ENCODE data around the gene CALD1.

The CALD1 gene, protein sequence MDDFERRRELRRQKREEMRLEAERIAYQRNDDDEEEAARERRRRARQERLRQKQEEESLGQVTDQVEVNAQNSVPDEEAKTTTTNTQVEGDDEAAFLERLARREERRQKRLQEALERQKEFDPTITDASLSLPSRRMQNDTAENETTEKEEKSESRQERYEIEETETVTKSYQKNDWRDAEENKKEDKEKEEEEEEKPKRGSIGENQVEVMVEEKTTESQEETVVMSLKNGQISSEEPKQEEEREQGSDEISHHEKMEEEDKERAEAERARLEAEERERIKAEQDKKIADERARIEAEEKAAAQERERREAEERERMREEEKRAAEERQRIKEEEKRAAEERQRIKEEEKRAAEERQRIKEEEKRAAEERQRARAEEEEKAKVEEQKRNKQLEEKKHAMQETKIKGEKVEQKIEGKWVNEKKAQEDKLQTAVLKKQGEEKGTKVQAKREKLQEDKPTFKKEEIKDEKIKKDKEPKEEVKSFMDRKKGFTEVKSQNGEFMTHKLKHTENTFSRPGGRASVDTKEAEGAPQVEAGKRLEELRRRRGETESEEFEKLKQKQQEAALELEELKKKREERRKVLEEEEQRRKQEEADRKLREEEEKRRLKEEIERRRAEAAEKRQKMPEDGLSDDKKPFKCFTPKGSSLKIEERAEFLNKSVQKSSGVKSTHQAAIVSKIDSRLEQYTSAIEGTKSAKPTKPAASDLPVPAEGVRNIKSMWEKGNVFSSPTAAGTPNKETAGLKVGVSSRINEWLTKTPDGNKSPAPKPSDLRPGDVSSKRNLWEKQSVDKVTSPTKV

GRCh38 chr7:134778941-134779740, at the start of gene CALD1:
Gene CALD1, plus strand, starts transcription at chr7:134779634. Its CDS starts 88,100 bp downstream, at chr7:134867734.
- no peak for DNase-seq

- DNase-seq = no peak
Measured at GRCh38 chr7:134729895-134730294, 49.5 kb upstream of the CALD1 start.

GRCh38 chr7:134730411-134730829, 49.0 kb upstream of the CALD1 start:
- no peak for DNase-seq

DNA sequence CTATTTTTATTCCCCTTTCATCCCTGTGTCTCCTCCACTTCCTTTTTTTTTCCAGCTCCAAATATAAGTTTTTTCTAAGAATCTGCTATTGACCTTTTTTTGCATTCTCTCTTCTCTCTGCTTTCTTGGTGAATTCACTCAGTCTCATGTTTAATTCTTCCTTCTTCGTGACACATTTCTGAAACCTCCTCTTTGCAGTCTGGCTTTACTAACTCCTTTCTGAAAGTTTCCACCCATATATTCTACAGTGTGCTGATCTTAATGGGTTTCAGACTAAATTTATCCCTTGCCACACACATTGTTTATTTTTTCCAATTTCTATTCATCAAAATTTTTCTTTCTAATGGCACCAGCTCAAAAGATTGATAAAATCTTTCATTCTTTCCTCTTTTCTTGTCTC, 47.8 kb upstream of the CALD1 start:
- no peak for DNase-seq

DNA sequence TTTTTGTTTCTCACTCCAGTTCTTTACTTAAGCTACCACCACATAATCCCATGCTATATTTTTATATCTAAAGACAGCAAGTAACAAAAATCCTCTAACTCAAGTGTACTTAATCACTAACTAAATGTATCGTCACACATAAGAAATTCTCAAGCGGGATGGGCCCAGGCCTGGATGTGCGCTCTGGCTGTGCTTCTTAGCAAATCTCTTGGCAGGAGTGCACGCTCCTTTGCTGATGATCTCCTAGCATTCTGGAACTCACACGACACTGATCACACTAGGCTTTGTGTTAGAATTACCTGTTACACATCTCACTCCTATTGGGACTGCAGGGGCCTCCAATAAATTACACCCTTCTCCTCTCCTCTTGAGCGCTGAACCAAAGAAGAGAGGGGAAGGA, 46.7 kb upstream of the CALD1 start:
- no peak for DNase-seq

- DNase-seq = no peak
Measured at GRCh38 chr7:134736381-134736780, 43.1 kb upstream of the CALD1 start.

DNA sequence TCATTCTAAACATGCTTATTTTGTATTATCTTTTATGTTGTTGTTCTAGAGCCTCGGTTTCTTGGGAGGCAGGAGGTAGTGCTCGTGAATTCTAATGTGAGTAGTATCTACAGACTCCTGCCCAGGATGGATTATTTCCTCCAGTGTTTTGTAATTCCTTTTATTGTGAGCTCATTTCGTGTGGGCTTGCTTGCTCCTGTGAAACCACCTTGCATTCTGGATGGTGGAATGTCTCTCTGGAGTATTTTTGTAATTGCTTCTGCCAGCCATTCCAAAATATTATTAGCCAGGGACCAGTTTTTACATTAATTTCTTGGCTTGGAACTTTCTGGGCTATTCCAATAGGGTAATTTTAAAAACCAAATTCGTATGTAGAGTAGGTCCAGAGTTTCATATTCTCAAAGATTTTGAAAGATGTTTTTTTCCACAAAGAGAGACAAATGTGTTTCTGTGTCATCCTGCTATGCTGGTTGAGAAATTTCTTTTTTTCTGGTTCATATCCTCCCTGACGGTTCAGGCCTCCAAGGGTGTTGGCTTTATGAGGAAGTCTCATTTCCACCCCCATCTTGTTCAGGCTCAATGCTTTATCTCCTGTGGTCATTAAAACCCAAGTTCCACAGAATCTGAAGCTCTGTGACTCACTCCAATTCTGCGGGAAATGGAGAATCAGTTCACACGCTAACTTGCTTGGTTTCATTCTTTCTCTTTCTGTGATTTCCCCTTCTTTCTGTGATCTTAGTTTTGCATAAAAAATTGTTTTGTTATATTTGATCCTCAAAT, 41.7 kb upstream of the CALD1 start:
- no peak for DNase-seq

DNA sequence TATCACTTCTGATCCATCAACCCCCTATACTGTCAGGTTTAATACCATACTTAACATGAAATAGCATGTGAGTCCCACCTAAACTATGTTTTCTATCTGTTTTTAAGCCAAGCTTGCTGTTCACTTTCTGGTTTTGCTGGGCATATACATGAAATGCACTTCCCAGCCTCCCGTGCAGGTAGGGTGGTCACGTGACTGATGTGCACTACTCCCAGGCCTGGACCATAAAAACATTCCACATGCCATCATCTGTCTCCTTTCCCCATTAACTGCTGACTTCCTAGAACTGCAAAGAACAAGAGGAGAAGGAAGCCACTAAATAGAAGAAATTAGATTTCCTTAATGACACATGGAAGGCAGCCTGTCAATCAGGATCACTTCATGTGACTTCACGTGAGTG, 40.1 kb upstream of the CALD1 start:
- DNase-seq = no peak

GRCh38 chr7:134740376-134740775, 39.1 kb upstream of the CALD1 start:
- DNase-seq = no peak

GRCh38 chr7:134741907-134742635, 37.4 kb upstream of the CALD1 start:
- DNase-seq = no peak

- no peak for DNase-seq
Measured at GRCh38 chr7:134742688-134743350, 36.6 kb upstream of the CALD1 start.

DNA sequence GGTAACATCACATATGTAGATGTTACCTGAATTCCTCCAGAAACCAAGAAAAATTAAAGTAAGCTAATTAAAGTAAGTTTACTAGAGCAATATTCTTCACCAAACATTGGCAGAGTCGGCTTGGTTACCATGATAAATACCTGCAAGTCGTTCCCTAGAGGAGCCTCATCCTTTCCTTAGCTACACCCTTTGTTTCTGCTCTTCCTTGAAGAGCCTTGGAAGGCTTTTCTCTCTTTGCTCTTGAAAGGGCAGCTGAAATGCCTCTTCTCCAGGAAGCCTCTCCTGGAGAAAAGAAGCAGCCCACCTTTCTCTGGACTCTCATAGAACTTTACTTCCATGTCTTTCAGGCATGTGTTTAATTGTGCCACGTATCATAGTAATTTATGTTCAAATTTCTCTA, 34.9 kb upstream of the CALD1 start:
- no peak for DNase-seq

- DNase-seq = no peak
Measured at GRCh38 chr7:134747326-134747725, 32.1 kb upstream of the CALD1 start.

DNA sequence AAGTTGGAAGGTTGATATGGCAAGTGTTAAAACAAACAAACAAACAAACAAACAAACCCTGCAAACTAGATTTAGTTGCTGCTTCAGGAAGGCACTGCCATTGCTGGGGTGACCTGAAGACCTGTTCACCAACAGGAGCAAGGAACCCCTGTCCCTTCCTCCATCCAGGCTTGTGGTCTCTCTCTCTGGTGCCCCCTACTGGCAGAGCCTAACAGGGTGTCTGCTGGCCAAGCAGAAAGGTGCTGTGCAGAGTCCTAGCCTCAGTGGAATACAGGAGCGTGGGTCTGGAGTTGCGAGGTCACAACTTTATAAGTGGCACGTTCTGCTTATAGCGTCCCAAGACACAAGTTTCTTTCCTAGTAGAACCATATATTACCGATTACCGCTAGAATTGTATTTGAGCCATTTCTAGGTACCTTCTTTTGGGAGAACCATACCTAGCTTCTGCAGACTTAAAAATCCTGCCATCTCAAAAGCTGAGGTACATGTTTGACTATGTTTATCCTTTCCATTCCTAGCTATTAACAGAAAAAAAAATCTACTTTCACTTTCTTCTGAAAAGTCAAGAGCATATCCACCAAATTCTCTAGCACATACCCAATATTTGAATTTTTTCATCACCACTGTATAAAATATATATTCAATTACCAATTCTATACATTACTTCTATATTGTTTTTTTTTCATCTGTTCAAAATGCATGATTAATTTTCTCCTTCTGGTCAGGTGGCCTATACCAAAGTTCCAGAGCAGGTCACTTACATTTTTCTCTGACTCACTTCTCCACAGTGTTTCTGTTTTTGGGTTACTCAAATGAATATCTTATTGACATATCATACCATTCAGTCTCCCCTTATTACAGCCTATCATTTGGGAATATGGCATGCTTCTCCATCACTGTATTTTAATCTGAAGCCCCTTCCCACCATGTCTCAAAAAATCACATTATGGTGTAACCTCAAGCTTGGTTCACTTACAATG, 29.1 kb upstream of the CALD1 start:
- DNase-seq = no peak

DNA sequence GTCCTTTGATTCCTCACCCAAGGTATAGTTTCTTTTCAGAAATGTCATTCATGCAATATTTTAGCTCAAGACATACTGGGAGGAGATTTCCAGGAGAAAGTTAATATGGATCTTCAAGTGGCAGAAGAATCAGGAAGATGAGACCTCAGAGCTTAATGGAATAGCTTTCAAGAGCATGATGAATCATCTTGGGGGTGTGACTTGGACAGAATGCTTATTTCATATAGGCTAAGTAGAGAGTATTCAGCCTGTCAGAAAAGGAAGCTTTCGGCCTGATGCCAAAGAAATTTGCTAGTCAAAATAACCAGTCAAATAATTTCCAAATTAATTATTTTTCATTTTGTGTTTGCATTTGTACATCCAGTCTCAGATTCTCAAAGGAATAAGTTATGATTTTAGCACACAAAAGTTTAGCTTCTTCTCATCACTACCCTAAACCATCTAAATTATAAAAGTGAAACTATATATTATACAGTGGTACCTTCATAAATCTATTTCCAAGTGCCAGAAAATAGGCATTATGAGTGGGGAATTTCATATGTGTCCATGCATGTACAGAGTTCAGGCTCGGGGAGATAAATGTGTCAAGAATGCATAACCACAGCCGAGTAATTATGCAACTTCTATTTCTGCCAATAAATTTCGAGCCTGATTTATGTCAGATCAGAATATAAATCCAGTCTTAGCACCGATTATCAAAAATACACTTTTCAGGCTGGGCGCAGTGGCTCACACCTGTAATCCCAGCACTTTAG, 27.3 kb upstream of the CALD1 start:
- DNase-seq = no peak

DNA sequence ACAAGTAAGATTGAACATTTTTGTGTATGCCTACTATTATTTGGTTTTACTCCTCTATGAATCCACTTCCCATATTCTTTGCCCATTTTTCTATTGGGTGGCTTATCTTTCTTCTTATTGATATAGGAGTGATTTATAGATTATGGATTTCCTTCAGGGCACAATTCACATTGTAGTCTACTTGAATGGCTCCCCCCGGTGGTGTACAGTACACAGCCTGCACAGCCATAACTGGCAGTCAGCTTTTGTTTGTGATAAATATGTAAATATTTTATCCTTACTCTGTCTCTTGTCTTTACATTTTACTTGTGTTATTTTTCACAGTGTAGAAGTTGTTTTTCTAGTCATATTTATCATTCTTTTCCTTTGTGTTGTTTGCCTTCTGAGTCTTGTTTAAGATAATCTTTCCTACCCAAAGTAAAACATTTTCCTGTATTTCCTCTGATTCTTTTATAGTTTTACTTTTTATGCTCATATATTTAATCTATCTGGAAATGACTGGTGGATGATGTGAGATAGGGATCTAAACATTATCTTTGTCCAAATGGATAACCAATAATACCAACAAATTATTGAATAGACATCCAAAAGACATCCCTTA, 23.9 kb upstream of the CALD1 start:
- no peak for DNase-seq

DNA sequence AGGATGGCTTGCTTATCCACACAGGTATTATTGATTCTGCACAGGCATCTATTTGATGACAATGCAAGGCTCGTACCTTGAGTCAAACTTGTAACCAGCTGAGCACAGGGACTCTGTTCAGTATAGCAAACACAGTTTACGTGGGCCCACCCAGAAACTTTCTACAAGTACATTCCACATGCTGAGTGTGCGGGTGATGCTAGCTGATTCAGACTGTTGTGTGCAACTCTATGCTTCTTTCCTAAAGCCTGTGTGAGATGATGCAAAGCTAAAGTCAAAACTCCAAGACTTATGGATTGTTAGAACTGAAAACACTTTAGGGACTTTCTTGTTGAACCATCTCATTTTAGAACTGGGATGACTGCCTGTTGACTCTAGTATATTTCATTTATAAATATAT, 21.5 kb upstream of the CALD1 start:
- DNase-seq = no peak

- DNase-seq = no peak
Measured at GRCh38 chr7:134758981-134759380, 20.5 kb upstream of the CALD1 start.

GRCh38 chr7:134761266-134761665, 18.2 kb upstream of the CALD1 start:
- no peak for DNase-seq

Data from NCI-H2081 treated with DMSO at 0.1 percent for 48 hours (cell line).